Activated CD4-positive, alpha-beta T cell treated with anti-CD3 and anti-CD28 coated beads, Interleukin-2, amount 50 U/mL, for 48 hours (primary cell): ENCODE measurements around the gene NEIL1.
"Not testable (repeated sequence)": the region's sequence is repeated elsewhere in the genome, so short reads cannot be mapped to it uniquely, and the experiment has no call there.

Experiments used
- DNase-seq, 2 experiments: peaks; one replicate each; pipeline ENCODE4 v3.0.0-alpha.2; 2020

NEIL1 gene, protein sequence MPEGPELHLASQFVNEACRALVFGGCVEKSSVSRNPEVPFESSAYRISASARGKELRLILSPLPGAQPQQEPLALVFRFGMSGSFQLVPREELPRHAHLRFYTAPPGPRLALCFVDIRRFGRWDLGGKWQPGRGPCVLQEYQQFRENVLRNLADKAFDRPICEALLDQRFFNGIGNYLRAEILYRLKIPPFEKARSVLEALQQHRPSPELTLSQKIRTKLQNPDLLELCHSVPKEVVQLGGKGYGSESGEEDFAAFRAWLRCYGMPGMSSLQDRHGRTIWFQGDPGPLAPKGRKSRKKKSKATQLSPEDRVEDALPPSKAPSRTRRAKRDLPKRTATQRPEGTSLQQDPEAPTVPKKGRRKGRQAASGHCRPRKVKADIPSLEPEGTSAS

DNA sequence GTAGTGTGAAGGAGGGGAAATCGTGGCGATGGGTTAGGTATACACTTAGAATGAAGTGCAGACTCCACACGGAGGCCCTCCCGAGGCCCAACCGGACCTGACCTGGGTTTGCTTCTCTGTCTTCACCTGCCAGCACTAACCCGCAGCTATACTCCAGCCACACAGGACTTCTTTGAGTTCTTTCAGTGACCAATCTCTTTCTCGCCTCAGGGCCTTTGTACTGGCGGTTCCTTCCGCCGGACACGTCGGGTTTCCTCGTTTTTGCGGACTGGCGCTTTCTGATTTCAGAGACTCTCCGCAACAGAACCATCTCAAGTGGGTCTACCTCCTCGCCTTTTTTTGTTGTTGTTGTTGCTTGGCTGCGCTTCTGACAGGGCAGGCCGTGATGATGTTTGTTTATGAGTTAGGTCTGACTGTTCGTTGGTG lies at the start of gene NEIL1:
NEIL1 (plus strand) TSS at position 244 of the 426 bp plus-strand sequence. CDS start 1,867 bp downstream, outside the sequence.
- DNase-seq: no peak

DNA sequence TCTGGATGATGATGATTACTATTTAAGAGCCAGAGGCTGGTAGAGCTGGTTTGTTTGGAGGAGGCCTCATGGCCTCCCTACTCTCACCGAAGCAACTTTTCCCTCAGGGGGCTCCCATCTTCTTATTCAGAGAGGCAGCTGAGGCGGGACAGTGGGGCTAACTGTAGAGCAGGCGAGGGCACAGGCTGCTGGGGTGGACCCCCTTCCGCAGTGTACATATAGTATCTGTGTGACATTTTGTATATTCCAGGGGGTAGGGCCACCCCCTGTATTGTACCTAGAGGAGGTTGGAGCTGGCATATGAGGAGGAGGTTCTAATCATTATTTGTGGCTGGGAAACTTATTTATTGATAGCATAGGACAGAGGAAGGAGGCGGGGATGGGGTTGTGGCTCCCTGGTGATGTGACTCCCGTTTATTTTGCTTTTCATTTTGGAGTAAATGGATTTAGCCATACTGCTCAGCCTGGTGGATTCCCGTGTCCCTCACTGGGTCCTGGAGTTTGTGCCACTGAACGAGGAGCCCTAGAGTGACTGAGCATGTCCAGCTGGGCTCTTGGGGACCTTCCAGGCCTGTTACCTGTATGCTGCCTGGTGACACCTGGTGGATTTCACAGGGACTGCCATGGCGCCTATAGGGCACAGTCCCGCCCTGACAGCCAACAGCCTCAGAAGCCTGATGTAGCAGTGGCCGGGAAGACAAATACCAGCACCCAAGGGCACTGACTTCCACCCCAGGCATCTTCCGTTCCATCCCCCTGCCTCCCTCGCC lies 48.1 kb upstream of the NEIL1 start:
- DNase-seq: not testable (repeated sequence)

DNA sequence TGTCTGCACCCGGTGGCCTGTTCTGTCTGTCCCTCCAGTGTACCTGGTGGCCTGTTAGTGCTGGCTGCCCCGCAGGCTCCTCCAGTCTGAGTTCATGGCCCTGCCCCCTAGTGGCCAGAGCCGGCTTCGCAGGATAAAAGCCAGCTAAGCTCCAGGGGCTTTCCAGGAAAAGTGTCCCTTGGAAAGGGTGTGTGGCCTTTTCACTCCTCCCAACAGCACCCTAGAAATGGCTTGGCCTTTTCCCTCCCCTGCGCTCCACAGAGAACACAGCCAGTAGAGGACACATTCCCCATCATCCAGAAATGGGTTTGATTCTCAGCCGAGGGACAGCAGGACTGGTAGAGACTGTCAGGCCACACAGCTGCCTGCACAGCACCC lies 47.5 kb upstream of the NEIL1 start:
- peak; percentile 71 to 77 for DNase-seq

DNA sequence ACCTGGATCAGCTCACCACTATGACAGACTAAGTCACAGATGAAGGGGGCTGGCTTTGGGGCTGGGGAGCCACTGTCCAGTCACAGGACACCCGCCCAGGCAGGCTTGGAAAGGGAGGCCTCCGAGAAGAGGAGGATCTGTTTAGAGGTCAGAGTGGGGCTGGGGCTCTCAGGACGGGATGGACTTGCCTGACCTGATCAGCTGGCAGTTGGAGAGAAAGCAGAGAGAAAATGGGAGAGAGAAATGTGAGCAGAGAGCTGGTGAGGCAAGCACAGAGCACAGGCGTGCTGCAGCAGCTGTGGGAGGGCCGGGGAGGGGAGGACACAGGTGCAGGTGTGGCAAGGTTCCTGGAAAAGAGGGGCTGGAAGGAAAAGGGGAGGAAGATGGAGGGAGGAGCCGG lies 46.8 kb upstream of the NEIL1 start:
- DNase-seq: not testable (repeated sequence)

DNA sequence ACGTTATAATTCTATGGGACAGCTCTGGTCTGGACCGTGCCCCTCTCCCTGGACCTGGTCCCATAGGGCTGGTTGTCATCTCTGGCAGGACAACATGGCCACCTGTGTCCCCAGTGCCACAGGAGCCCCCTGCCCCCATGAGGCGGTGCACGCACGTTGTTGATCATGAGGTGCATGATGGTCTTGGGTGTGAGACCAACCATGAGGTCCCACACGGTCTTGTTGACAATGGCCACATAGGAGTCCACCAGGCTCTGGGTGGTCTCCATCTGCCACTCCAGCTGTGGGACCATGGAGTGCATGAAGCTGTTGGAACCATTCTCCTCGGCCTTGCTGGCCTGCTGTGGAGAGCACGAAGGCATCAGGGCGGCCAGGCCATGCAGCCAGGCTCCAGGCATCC lies 44.5 kb upstream of the NEIL1 start:
- DNase-seq: no peak

DNA sequence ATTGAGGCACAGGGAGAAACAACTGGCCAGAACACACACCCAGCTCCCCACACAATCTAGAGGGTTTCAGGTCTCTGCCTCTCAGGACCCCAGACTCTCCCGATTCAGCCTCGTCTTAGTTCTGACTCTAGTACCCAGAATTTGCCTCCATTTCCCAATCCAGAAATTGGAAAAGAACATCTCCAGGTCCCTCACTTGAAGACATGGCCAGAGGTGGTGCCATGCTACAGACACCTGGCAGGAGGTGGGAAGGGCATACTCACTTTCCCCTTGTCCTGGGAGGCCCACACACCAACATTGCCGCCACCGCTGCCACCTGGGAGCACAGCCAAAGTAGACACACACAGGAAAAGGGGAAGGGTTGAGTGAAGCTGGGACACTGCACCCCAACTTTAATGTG lies 44.1 kb upstream of the NEIL1 start:
- not testable (repeated sequence) for DNase-seq

DNA sequence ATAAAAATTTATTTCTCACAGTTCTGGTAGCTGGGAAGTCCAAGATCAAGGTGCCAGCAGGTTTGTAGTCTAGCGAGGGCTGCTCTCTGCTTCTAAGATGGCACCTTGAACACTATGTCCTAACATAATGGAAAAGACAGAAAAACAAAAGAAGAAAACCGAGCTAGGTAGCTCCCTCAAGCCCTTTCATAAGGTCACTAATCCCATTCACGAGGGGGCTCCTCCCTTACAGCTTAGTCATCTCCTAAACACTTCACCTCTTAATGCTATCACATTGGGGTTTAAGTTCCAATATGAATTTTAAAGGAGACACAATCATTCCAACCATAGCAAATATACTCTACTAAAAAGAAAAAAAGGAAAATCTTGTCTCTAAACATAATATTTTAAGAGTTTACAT lies 40.7 kb upstream of the NEIL1 start:
- no peak for DNase-seq

DNA sequence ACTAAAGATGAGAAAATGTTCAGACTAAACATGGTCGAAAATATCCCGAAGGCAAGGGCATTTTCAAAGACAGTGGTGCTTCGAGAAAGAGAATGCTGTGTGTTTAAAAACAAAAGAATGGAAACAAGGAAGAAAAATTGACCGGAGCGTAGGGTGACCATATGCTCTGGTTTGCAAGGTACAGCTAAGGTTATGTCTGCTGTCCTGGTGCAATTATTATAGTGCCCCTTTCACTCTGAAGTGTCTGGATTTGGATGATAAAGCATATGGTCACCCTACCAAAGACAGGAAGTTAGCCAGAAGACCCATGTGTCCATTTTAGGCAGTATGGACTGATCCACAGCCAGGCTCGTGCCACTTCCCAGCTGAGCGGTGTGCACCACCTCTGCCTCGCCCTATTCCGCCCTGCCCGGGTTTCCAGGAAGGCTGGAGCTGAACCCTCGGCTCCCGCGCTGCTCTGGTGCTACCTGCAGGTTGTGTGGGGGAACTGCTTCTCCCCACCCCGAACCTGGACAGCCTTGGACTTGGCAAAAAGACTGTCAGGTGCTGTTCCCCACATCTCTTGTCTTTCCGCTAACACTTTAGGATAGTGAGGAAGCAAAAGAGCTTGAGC lies 39.0 kb upstream of the NEIL1 start:
- DNase-seq: peak; percentile 19 to 37

DNA sequence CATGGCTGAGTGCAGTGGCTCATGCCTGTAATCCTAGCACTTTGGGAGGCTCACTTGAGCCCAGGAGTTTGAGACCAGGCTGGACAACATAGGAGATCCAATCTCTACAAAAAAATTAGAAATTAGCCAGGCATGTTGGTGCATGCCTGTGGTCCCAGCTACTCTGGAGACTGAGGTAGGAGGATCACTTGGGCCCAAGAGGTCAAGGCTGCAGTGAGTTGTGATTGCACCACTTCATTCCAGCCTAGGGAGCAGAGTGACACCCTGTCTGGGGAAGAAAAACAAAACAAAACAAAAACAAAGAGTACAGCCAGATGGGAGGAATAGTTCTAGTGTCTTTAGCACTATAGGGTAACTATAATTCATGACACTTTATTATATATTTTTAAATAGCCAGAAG lies 37.1 kb upstream of the NEIL1 start:
- DNase-seq: no peak

DNA sequence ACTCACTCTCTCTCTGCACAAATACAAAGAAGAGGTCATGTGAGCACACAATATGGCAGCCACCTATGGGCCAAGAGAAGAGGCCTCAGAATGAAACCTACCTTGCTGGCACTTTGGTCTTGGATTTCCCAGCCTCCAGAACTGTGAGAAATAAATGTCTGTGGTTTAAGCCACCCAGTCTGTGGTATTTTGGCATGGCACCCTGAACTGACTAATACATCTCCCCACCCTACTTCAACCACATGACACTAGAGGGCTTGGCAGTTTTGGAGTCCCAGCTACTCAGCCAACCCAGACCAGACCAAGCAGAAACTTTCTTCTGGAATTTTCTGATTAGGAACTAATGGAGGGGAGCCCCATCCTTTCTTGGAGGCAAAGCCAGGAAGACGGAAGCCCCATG lies 34.3 kb upstream of the NEIL1 start:
- not testable (repeated sequence) for DNase-seq

DNA sequence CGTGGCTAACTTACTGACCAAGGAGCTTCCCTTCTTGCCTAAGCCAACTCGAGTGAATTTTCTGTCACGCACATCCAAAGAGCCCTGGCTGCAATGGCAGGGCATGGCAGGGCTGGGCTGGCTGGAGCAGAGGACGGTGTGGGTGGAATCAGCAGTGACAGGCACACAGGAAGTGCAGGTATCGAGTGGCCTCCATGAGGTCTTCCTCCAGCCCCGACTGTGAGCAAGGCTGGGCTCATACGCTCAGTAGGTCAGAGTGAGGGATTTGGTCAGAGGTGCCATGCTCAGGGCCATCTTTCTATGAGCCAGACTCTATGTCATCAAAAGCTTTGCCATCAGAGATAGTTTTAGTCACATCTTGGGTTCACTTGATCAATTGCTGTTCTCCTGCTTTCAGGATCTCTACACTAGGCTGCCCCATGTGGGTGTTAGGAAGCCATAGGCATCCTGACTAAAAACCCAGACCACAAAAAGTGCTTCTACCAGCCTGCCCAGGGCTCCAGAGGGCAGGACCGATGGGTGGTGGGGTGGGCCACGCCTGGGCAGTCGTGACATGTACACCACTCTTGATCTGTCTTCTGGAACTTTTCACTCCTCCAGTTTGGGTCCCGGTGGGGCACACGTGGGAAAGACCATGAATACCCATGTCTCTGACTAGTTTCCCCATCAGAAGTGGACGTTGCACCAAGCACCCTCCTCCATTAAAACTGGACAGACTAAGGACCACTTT lies 33.6 kb upstream of the NEIL1 start:
- DNase-seq: no peak

DNA sequence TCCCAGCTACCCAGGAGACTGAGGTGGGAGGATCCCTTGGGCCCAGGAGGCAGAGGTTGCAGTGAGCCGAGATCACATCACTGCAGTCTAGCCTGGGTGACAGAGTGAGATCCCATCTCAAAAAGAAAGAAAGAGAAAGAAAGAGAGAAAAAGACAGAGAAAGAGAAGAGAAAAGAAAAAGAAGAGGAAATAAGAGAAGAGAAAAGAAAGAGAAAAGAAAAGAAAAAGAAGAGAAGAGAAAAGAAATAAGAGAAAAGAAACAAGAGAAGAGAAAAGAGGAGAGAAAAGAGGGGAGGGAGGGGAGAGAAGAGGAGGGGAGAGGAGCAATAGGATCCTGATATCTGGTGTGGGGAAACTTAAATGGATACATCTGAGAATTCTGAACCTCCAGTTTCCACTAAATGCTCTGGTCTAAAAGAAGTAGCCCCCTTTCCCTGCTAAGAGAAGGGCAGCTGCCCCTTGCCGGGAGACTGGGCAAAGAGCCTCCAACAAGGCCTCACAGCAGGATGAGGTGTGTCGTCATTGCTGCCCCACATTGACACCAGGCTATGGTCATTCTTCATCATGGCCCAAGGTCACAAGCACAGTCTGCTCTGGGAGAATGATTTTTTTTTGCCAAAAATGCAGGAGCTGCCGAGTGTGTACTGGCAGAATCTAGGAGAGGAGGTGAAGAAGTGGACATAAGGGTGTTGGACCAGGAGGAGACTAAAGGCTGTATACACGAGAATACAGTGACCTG lies 32.1 kb upstream of the NEIL1 start:
- no peak for DNase-seq

DNA sequence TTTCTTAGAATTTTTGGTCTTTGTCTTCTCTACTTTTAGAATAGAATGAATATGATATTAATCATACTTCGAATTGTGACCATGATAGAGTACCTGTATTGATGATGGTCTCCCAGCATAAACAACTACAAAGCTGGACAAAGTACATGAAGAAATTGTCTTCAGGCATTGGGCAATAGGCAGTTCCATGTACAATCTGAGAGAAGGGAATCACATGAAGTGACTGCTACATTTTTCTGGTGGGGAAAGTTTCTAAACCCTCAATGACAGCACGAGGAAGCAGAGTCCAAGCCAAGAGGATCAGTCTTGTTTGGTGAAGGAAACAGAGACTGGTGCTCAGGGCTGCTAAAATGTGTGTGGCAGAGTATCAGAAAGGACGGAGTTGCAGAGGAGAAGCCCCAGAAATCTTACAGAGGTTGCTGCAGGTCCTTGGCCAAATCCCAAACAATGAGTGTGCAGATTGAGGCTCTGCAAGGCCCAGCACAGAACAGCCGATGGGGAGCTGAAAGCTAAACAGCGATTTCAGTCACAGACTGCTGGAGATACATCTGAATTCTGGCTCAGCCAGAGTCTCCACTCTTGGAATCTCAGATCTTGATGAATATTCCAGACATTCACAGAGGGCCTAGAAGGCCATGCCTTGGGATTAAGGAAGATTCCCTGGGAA lies 27.5 kb upstream of the NEIL1 start:
- not testable (repeated sequence) for DNase-seq

DNA sequence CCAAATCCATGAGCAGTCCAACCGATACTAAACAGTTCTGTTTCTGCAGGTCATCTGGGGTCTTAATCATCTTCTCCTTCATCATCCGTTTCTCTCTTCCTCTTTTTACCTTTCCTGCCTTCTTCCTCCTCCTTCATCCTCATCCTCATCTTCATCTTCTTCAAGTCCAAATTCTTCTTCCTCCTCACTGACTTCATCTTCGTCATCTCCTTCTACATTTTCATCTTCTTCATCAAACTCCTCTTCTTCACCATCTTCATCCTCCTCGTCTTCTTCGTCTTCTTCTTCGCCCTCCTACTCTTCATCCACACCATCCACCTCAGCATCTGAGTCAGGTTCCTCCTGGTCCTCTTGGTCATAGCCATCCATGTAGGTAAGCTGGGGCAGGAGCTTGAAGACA lies 25.1 kb upstream of the NEIL1 start:
- no peak for DNase-seq

DNA sequence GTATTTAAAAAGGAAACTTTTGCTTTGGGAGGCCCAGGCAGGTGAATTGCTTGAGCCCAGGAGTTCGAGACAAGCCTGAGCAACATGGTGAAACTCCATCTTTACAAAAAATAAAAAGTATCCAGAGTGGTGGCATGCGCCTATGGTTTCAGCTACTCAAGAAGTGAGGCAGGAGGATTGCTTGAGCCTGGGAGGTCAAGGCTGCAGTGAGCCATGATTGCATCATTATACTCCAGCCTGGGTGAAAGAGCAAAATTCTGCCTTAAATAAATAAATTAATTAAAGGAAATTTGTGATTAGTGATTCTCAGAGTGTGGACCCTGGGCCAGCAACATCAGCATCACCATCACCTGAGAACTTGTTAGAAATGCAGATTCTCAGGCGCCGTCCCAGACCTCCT lies 20.9 kb upstream of the NEIL1 start:
- DNase-seq: no peak

DNA sequence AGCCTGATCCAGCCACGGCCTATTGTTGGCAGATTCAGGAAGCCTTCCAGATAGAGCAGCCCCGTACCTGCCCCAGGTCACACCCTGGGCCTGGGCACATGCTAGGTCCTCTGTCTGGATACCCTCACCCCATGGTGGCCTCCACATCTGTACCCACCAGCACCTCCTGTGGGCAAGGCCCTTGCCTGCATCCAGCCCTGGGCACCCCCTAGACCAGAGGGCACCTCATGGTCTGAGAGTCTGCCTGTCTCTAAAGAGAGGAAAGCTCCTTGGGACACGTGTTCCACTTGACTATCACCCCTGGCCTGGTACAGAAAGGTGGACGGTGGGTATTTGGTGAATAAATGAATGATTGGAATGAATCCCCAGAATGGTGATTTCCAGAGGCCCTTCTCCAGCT lies 19.8 kb upstream of the NEIL1 start:
- DNase-seq: no peak

DNA sequence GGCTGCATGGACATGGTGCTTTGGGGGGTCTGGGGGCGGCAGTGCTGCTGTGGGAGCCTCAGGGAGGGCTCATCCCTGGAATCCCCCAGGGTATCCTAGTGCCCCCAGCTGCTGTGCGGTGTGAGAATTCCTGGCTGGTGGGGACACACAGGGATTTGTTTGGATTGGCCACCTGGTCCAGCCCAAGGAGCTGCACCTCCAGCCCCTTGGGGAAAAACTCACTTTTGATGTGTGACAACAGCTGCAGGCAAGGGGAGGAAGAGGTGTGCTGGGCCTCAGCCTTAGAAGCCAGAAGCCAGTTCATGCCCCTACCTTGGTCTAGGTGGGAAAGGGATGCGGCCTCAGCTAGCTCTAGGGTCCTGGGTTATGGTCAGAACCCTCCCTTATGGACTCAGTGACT lies 19.3 kb upstream of the NEIL1 start:
- no peak for DNase-seq

DNA sequence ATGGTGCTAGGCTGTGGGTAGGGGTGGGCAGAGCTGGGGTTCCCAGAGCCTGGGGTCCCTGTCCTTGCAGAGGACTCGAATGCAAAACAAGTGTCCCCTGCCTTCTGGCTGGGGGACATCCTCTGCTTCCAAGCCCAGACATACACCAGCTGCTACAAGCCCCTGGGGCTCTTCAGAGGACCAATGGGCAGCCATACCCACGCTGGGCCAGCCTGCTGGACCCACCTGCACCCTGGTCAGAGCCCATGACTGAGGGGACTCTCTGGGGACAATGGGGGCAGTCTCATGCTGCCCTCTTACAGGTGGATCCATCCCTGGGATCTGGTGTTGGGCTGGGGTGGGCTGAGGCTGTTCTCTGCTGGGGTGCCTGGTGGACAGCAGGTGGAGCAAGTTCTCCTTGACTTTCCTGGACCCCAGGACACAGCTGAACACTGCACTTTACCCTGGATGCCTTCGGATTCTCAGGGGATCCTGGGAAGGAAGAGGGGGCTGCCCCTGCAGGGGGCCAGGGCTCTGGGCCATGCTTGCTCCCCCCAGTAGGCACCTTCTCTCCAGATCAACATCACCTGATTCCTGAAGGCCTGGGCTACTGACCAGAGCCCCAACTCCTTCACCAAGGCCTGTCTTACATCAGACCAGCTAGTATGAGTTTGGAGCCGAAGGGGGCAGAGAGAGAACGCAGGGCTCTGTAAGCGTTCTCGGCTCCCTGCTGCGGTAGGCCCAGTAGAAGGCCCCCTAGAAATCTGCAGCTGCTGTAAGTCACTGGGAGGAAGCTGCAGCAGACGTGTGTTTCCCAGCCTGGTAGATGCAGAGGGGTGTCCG lies 18.1 kb upstream of the NEIL1 start:
- DNase-seq: no peak

DNA sequence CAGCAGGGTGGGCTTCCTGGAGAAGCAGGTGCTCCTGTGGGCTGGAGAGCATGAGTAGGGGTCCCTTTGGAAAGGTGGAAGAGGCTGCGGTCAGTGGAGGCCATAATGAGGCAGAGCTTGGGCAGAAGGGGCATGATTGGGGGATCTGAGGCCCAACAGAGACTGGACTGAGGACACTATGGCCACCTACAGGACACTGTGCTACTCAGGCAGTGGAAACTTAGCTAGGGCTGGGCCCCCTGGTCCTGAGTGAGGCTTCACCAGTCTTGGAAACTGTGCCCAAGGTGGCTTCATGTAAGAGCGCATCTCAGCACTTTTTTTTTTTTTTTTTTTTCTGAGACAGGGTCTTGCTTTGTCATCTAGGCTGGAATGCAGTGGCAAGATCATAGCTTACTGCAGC lies 17.3 kb upstream of the NEIL1 start:
- no peak for DNase-seq

DNA sequence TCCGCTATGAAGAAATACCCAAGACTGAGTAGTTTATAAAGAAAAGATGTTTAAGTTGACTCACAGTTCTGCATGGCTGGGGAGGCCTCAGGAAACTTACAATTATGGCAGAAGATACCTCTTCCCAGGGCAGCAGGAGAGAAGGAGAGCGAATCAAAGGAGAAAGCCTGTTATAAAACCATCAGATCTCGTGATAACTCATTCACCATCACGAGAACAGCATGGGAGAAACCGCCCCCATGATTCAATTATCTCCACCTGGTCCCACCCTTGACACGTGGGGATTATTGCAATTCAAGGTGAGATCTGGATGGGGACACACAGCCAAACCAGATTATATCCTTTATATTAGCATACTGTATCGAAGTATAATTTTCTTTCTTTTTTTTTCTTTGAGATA lies 14.7 kb upstream of the NEIL1 start:
- not testable (repeated sequence) for DNase-seq
